Small intestine (tissue), 7 donors: ENCODE results near the gene PHKA1. TPM values are rescaled to one million over a fixed set of nuclear protein-coding genes. Genes with fewer than 3 reads are reported as not detected.
"Not testable (repeated sequence)": the region's sequence is repeated elsewhere in the genome, so short reads cannot be mapped to it uniquely, and the experiment has no call there.

Experiments used
- DNase-seq, 2 donors: peaks; one replicate each; pipeline versions ENCODE4 v3.0.0 to v3.0.0-alpha.2; 2013
- FAIRE-seq: peaks from 2 replicates; lab custom pipeline; 2012; peaks lifted over from hg19 to GRCh38; lab: Jason Lieb, UNC
- H3K27ac ChIP-seq, 3 donors: one replicate each; pipeline ENCODE4 v1.5.1; 2013; ENCODE audit warnings: low read length in 2 of 3, mild to moderate bottlenecking in 2 of 3, control low read depth in 1 of 3, inconsistent platforms in 1 of 3, low read depth in 1 of 3, moderate library complexity in 1 of 3
- H3K27me3 ChIP-seq, 3 donors: one replicate each; pipeline ENCODE4 v1.6.1; 2013; ENCODE audit warnings: low read length in 3 of 3, inconsistent platforms in 1 of 3; ENCODE audit not compliant: control insufficient read depth in 3 of 3, insufficient read depth in 3 of 3
- H3K36me3 ChIP-seq, 3 donors: one replicate each; pipeline ENCODE4 v1.6.1; 2013; ENCODE audit warnings: low read length in 3 of 3, inconsistent platforms in 1 of 3, low read depth in 1 of 3, mild to moderate bottlenecking in 1 of 3, moderate library complexity in 1 of 3; ENCODE audit not compliant: control insufficient read depth in 3 of 3, insufficient read depth in 2 of 3
- H3K4me1 ChIP-seq, 3 donors: one replicate each; pipeline ENCODE4 v1.6.1; 2013; ENCODE audit warnings: low read length in 2 of 3, inconsistent platforms in 1 of 3, low read depth in 1 of 3, mild to moderate bottlenecking in 1 of 3, moderate library complexity in 1 of 3; ENCODE audit not compliant: control insufficient read depth in 3 of 3, insufficient read depth in 2 of 3
- H3K4me3 ChIP-seq, 3 donors: one replicate each; pipeline ENCODE4 v1.5.1; 2013; ENCODE audit warnings: low read length in 3 of 3, control low read depth in 1 of 3, inconsistent platforms in 1 of 3, low read depth in 1 of 3, mild to moderate bottlenecking in 1 of 3, moderate library complexity in 1 of 3
- H3K9me3 ChIP-seq, 2 donors: one replicate each; pipeline ENCODE4 v1.6.1; 2013; ENCODE audit warnings: low read depth in 1 of 2, low read length in 1 of 2; ENCODE audit not compliant: control insufficient read depth in 2 of 2, insufficient read depth in 1 of 2
- WGBS, 3 donors: extraction: QIAGEN DNeasy Blood & Tissue Kit; methylation state at CpG; one replicate each; pipeline ENCODE4 v1.1.7; 2013; 5-methylcytosine and 5-hydroxymethylcytosine counted together
- polyA plus RNA-seq, 4 donors: library from polyadenylated mRNA; stranded (reverse) in 3 of 4; unstranded in 1 of 4; fragments of 200-250 nt in 3 of 4; fragments of 120-200 nt in 1 of 4; gene quantifications; one replicate each; pipeline versions ENCODE4 v1.2.1 to v1.2.3, GENCODE V29; 2013
- donor health status: healthy with polysubstance abuse.
- donor health status: control.
- donor health status: control.
- donor health status: Bipolar disorder and iron deficiency.
- donor health status: healthy.

The PHKA1 gene
- polyA plus RNA-seq, 4 donors, result 0.21 to 1.4 (median 0.25) TPM

DNA sequence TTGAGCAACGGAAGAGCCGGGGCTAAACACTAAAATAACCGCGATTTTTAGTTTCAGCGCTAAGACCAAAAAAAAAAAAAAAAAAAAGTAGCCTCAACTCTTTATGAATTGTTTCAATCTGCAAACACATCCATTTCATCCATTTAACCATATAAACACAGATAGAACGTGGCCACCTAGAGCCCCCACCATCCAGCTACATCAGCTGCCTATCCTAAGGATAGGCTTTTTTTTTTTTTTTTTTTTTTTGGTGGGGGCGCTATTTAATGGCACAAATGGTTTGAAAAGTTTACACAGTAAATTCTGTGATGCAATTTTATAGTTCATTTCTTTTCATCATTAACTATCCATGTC is 141.0 kb downstream of the PHKA1 start:
- H3K4me1 ChIP-seq, result no peaks in the 10 kb centered on the region
- peak; percentile 89 for FAIRE-seq
- no peaks in the 10 kb centered on the region for H3K9me3 ChIP-seq
- no peaks in the 10 kb centered on the region for H3K27me3 ChIP-seq
- WGBS, 3 donors, result 0 to 29% (median 1%) methylated on average over 7 of the region's 7 CpGs
- peaks cover 0 to 3% (median 2%) of the 10 kb centered on the region in 3 donors for H3K36me3 ChIP-seq
- DNase-seq, result no peak
- no peak overlapping the region for H3K27ac ChIP-seq
- peak overlapping the region in 2 of 3 donors; percentile 69 to 77 for H3K4me3 ChIP-seq

DNA sequence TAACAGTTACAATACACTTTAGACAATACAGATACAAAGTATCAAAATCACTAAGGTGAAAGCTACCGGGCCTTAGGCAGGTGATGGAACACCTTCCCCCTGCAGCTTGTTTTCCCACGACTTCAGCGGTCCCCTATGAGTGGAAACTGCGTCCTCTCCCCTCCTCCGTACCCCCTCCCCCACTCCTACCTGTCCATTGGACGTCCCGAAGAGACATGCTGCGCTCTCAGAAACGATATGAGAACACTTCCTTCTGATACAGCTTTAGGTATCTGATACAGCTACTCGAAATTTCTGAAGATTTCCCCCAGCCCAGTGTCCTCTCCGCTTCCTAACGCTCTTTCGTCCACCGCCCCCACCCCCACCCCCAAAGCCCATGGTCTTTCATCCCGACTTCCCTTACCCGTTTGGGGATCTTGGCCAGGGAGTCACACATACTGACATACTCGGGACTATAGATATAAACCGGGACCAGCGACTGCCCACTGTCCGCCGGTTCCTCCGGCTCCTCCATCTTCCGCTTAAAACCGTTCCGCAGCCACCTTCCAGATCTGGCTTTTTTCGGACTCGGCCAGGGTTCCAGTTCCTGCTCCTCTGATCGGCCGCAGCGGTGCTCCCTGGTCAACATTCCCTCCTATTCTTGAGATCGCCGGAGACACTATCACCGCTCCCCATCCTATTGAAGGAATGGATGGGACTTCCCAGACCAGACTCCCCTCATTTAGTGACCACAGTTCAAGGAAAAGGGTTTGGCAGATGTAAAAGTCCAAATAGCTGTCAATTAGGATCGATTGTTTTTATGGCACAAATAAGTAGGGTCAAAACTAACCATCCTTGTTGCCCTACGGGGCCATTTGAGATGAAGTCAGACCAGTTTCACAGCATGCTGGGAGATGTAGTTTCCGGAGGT is 141.6 kb downstream of the PHKA1 start, which contains the start of gene HDAC8:
Gene HDAC8, minus strand, starts transcription at position 596 of the 910 bp plus-strand sequence. Its CDS starts 82 bp downstream, at position 514.
- peak; percentile 66 to 82 for DNase-seq
- FAIRE-seq, result no peak
- Histone ChIP-seq H3K9me3 (no peaks in the 10 kb centered on the region), H3K27me3 (no peaks in the 10 kb centered on the region), H3K4me3 (peak within 1 kb of the TSS; percentile 53 to 77 (median 69)), H3K36me3 (peaks cover 0 to 4% (median 2%) of the 10 kb centered on the region in 3 donors), H3K4me1 (no peaks in the 10 kb centered on the region), H3K27ac (peak within 1 kb of the TSS in 2 of 3 donors; percentile 69 to 86)
- 0 to 28% (median 7%) methylated on average over 35 to 36 of the region's 36 CpGs for WGBS, 3 donors

DNA sequence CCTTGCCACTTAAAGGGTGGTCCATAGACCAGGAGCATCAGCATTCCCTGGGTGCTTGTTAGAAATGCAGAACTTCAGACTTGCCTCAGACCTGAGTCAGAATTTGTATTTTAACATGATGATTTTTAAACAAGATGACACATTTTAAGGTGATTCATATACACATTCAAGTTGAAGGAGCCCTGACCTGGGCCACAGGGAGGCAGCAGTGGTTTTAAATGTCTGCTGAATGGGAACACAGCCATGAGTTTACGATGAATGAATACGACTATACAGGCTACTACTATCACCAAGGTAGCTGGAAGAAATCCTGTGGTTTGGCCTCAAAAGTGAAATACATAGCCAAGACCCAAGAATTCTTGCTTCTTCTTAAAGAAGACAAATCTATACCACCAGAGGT is 144.3 kb downstream of the PHKA1 start:
- no peaks in the 10 kb centered on the region for H3K27me3 ChIP-seq
- FAIRE-seq, result no peak
- WGBS, 3 donors, result 56 to 66% (median 66%) methylated on average over 2 of the region's 2 CpGs

DNA sequence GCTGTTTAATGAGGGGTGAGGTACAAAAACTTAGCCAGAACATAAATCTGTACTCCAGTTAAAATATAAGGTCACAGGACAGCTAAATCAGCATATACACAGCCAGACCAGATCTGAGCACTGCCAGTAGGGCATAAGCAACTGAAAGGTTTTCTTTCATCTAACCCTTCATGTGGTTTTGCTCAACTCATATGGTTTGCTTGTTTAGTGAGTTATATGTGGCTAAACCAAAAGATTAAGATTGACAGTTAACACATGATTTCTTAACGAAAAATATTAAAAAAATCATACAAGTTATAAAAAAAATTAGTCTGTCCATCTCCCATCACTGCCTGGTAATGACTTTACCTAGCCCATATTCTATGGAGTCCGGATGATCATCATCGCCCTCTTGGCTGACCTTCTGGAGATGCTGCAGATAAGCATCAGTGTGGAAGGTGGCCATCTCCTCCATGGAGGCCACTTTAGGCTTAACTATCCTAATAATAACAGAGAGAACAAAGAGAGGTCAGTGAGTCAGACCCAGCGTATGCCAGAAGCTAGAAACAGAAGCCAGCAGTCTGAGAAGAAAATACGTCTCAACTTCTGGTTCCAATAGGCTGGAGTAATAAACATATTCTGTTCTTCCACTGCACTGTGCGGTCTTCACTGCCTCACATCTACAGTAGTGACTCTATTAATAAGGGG is 145.6 kb downstream of the PHKA1 start:
- FAIRE-seq (no peak), DNase-seq (no peak)
- peaks cover 2 to 9% (median 3%) of the 10 kb centered on the region in 3 donors for H3K36me3 ChIP-seq
- WGBS, 3 donors, result 78 to 87% (median 85%) methylated on average over 5 to 6 of the region's 6 CpGs
- no peaks in the 10 kb centered on the region for H3K4me1 ChIP-seq
- no peak overlapping the region for H3K27ac ChIP-seq
- H3K4me3 ChIP-seq, result no peak overlapping the region
- no peaks in the 10 kb centered on the region for H3K9me3 ChIP-seq
- no peaks in the 10 kb centered on the region for H3K27me3 ChIP-seq

More for the DNA sequence above, 144.3 kb downstream of the PHKA1 start:
- DNase-seq, result no peak
- H3K4me3 ChIP-seq, result no peak overlapping the region
- H3K36me3 ChIP-seq, result peaks cover 2 to 9% (median 3%) of the 10 kb centered on the region in 3 donors
- H3K27ac ChIP-seq, result no peak overlapping the region
- H3K9me3 ChIP-seq, result no peaks in the 10 kb centered on the region
- no peaks in the 10 kb centered on the region for H3K4me1 ChIP-seq

DNA sequence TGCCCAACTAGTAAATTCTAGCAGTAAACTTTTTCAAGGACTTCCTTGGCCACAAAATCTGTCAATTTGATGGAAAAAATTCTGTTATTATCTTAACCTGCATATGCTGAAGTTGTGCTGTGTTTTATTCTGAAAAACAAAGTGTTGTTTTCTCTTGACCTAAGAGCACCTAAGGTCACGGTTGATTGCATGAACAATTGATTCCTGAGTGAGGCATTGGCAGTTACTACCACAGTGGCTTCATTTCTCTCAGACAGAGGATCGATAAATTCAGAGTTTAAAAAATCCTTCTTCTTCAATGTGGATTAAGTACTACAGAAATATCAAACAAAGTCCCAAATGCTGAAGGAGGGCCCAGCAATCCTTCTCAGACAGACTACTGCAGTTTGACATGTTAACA is 147.7 kb downstream of the PHKA1 start:
- no peaks in the 10 kb centered on the region for H3K9me3 ChIP-seq
- FAIRE-seq (no peak), DNase-seq (no peak)
- H3K36me3 ChIP-seq, result peaks cover 2 to 11% (median 3%) of the 10 kb centered on the region in 3 donors
- H3K27ac ChIP-seq, result no peak overlapping the region
- no peaks in the 10 kb centered on the region for H3K27me3 ChIP-seq
- H3K4me1 ChIP-seq, result no peaks in the 10 kb centered on the region
- H3K4me3 ChIP-seq, result no peak overlapping the region
- WGBS, 3 donors, result 76 to 95% (median 93%) methylated on average over 2 of the region's 2 CpGs

DNA sequence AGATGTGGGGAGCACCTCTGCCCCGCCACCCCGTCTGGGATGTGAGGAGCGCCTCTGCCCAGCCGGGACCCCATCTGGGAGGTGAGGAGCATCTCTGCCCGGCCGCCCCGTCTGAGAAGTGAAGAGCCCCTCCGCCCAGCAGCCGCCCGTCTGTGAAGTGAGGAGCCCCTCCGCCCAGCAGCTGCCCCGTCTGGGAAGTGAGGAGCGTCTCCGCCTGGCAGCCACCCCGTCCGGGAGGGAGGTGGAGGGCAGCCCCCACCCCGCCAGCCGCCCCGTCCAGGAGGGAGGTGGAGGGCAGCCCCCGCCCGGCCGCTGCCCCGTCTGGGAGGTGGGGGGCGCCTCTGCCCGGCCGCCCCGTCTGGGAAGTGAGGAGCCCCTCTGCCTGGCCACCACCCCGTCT is 154.5 kb downstream of the PHKA1 start:
- not testable (repeated sequence) for FAIRE-seq, H3K9me3 ChIP-seq, DNase-seq, H3K27ac ChIP-seq, H3K4me3 ChIP-seq, H3K27me3 ChIP-seq, H3K4me1 ChIP-seq, H3K36me3 ChIP-seq
- WGBS, 3 donors, result 95 to 97% (median 95%) methylated on average over 12 to 28 of the region's 28 CpGs

DNA sequence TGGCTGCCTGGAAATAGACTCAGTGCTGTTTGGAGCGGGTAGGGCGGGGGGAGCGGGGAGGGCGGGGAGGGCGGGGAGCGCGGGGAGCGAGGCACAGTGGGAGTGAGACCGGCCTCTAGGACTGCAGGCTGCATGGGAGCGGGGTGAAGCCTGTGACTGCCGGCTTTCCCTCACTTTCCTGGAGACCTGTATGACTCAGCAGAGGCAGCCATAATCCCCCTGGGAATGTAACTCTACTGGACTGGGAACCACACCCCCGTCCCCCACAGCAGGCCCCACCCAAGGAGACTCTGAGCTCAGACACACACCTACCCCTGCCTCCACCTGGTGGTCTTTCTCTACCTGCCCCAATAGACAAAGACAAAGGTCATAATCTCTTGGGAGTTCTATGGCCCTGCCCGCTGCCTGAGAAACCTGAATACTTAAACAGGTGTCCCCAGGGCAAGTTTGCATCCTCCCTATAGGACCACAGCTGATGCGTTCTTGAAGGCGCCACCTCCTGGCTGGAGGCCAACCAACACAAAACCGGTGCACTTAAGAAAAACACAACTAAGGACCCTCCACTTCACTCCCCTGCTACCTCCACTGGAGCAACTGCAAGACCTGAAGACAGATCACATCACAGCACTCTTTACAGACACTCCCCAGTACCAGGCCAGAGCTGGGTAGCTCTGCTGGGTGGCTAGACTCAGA is 159.5 kb downstream of the PHKA1 start:
- DNase-seq (peak; percentile 3 to 57), FAIRE-seq (no peak)
- 62 to 77% (median 65%) methylated on average over 11 to 16 of the region's 16 CpGs for WGBS, 3 donors
- Histone ChIP-seq H3K4me1 (no peaks in the 10 kb centered on the region), H3K9me3 (no peaks in the 10 kb centered on the region), H3K4me3 (peak overlapping the region in 1 of 3 donors; percentile 7), H3K36me3 (no peaks in the 10 kb centered on the region), H3K27me3 (no peaks in the 10 kb centered on the region), H3K27ac (peak overlapping the region in 2 of 3 donors; percentile 24 to 61)

DNA sequence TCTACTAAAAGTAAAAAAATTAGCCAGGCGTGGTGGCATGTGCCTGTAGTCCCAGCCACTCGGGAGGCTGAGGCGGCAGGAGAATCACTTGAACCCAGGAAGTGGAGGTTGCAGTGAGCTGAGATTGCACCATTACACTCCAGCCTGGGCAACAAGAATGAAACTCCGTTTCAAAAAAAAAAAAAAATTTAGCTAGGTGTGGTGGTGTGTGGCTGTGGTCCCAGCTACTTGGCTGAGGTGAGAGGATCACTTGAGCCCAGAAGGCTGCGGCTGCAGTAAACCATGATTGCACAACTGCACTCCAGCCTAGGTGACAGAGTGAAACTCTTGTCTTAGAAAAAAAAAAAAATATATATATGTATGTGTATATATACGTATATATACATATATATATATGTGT is 161.7 kb downstream of the PHKA1 start:
- FAIRE-seq, result not testable (repeated sequence)
- 78 to 93% (median 88%) methylated on average over 6 of the region's 6 CpGs for WGBS, 3 donors

More for the DNA sequence above, 161.7 kb downstream of the PHKA1 start:
- DNase-seq, H3K4me3 ChIP-seq, H3K27me3 ChIP-seq, H3K9me3 ChIP-seq, H3K27ac ChIP-seq, H3K36me3 ChIP-seq, H3K4me1 ChIP-seq: not testable (repeated sequence)
